PC-9 (cell line): ENCODE data around the gene CMTM4. TPM values are rescaled to one million over a fixed set of nuclear protein-coding genes. Genes with fewer than 3 reads are reported as not detected.

ENCODE experiments used
- BruUV-seq: library from RNA; stranded (reverse); fragments of 400-500 nt; replicated peaks from 2 replicates; lab custom pipeline; 2021; lab: Mats Ljungman, UMichigan
- CTCF ChIA-PET: fragments of 300-600 bp; sonication (Branson Sonifier 250); formaldehyde crosslinking; loops from one replicate; lab custom pipeline; 2022; ENCODE audit warnings: antibody characterized with exemption; lab: Charles Lee
- POLR2A ChIA-PET: fragments of 300-600 bp; sonication (Branson Sonifier 250); formaldehyde crosslinking; loops from one replicate; lab custom pipeline; 2022; ENCODE audit warnings: antibody characterized with exemption; ENCODE audit not compliant: unreplicated experiment; lab: Charles Lee
- DNase-seq, 2 experiments: peaks; one replicate each; pipeline versions ENCODE4 v3.0.0 to v3.0.0-alpha.2; 2015 to 2022; ENCODE audit warnings: mixed read lengths in 1 of 2
- H2AFZ ChIP-seq: fragments of 200-600 bp; sonication (generic); 2 replicates; pipeline ENCODE4 v1.8.1; 2017; ENCODE audit warnings: antibody characterized with exemption
- H3F3A ChIP-seq: fragments of 200-600 bp; sonication (generic); 2 replicates; pipeline ENCODE4 v1.8.1; 2017; ENCODE audit warnings: antibody characterized with exemption, mild to moderate bottlenecking, low read depth; ENCODE audit not compliant: insufficient read depth
- H3K27ac ChIP-seq: fragments of 200-600 bp; sonication (generic); 2 replicates; pipeline ENCODE4 v1.6.1; 2016; ENCODE audit warnings: mixed run types
- H3K27me3 ChIP-seq: fragments of 200-600 bp; sonication (generic); 2 replicates; pipeline ENCODE4 v1.6.1; 2016; ENCODE audit warnings: low read depth, mixed run types; ENCODE audit not compliant: insufficient read depth
- H3K36me3 ChIP-seq: fragments of 200-600 bp; sonication (generic); 2 replicates; pipeline ENCODE4 v1.6.1; 2016; ENCODE audit warnings: low read depth, mixed run types
- H3K4me1 ChIP-seq: fragments of 200-600 bp; sonication (generic); replicated peaks from 2 replicates; pipeline ENCODE4 v1.6.1; 2016; ENCODE audit warnings: mixed run types; ENCODE audit not compliant: insufficient read depth
- H3K4me2 ChIP-seq: fragments of 200-600 bp; sonication (generic); 2 replicates; pipeline ENCODE4 v1.6.1; 2017; ENCODE audit warnings: mixed run types
- H3K4me3 ChIP-seq: fragments of 200-600 bp; sonication (generic); 2 replicates; pipeline ENCODE4 v1.6.1; 2016; ENCODE audit warnings: mixed run types
- H3K79me2 ChIP-seq: fragments of 200-600 bp; sonication (generic); 2 replicates; pipeline ENCODE4 v1.6.1; 2017; ENCODE audit warnings: low read depth, mixed run types
- H3K9me2 ChIP-seq: fragments of 200-600 bp; sonication (generic); 2 replicates; pipeline ENCODE4 v1.8.1; 2017; ENCODE audit warnings: mild to moderate bottlenecking; ENCODE audit not compliant: insufficient read depth
- H3K9me3 ChIP-seq: fragments of 200-600 bp; sonication (generic); 2 replicates; pipeline ENCODE4 v1.8.1; 2016; ENCODE audit warnings: low read depth; ENCODE audit not compliant: insufficient read depth
- H4K20me1 ChIP-seq: fragments of 200-600 bp; sonication (generic); 2 replicates; pipeline ENCODE4 v1.8.1; 2017; ENCODE audit not compliant: insufficient read depth
- EZH2 ChIP-seq: fragments of 200-600 bp; sonication (generic); IDR thresholded peaks from 2 replicates; pipeline ENCODE4 v1.8.0; 2017; ENCODE audit warnings: antibody characterized with exemption, low read depth
- intact Hi-C: fragments of 100-400 bp; cut with micrococcal nuclease; formaldehyde crosslinking; loops from one replicate; pipeline ENCODE4 v1.10.0; 2022; ENCODE audit not compliant: unreplicated experiment
- total RNA-seq: library from RNA; stranded (reverse); gene quantifications from 2 replicates; pipeline ENCODE4 v1.2.3, GENCODE V29; 2021
- TF ChIP-seq, protein P1 (sequence below): fragments of 200-600 bp; sonication (generic); conservative IDR thresholded peaks from 2 replicates; pipeline ENCODE4 v1.6.1; 2017; ENCODE audit warnings: mixed run types, antibody characterized with exemption, mild to moderate bottlenecking, moderate library complexity

Gene CMTM4
- total RNA-seq, 1 experiment from 2014 or later = 81.3 TPM

DNA sequence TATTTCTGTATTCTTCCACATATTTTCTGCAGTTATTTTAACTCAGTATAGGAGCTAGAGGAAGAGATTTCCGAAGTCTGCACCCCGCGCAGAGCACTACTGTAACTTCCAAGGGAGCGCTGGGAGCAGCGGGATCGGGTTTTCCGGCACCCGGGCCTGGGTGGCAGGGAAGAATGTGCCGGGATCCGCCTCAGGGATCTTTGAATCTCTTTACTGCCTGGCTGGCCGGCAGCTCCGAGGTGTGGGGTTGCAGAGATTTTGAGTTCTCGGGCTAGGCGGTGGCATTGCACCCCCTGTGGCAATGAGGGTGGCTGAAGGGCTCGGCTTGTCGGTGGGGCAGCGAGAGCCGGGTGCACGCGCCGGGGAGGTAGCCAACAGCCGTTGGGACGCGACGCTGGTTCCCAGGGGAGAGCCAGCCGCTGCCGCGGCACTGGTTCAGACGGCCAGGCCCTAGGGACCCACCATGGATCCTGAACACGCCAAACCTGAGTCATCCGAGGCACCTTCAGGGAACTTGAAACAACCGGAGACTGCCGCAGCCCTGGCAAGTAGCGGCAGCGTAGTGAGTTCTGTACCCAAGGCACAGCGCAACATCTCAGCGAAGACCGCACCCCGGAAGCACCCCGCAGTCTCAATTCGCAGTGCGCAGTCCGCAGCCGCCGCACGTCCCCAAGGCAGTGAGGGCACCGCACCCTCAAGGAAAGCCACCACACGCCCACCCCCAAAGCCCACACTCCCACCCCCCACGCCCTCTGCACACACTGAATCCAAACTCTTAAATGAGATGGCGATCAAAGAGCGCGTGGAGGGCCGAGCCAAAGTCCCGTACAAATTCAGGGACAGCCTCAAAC is 130.3 kb downstream of the CMTM4 start, which contains the start of gene CMTM1:
Gene CMTM1, plus strand, starts transcription at position 389 of the 851 bp plus-strand sequence. Its CDS starts 75 bp downstream, at position 464.
- Histone ChIP-seq H3K9me2 (no peaks in the 10 kb centered on the region), H3K4me3 (no peak within 1 kb of the TSS), H3F3A (peaks cover 14% of the 10 kb centered on the region), H3K27me3 (no peaks in the 10 kb centered on the region), H3K4me1 (peaks cover 22% of the 10 kb centered on the region), H3K4me2 (no peak within 1 kb of the TSS), H3K9me3 (0 out of 2 replicates have a peak, but pooled peaks cover 5% of the 10 kb centered on the region), H3K27ac (no peak within 1 kb of the TSS), H3K36me3 (0 out of 2 replicates have a peak, but pooled peaks cover 5% of the 10 kb centered on the region), H4K20me1 (no peaks in the 10 kb centered on the region), H2AFZ (no peak within 1 kb of the TSS), H3K79me2 (no peaks in the 10 kb centered on the region)
- intact Hi-C loops = no loop called here
- ChIA-PET POLR2A (no interaction called here), CTCF (no interaction called here)
- BruUV-seq = no TSS peak
- TF ChIP-seq, protein P1, sequence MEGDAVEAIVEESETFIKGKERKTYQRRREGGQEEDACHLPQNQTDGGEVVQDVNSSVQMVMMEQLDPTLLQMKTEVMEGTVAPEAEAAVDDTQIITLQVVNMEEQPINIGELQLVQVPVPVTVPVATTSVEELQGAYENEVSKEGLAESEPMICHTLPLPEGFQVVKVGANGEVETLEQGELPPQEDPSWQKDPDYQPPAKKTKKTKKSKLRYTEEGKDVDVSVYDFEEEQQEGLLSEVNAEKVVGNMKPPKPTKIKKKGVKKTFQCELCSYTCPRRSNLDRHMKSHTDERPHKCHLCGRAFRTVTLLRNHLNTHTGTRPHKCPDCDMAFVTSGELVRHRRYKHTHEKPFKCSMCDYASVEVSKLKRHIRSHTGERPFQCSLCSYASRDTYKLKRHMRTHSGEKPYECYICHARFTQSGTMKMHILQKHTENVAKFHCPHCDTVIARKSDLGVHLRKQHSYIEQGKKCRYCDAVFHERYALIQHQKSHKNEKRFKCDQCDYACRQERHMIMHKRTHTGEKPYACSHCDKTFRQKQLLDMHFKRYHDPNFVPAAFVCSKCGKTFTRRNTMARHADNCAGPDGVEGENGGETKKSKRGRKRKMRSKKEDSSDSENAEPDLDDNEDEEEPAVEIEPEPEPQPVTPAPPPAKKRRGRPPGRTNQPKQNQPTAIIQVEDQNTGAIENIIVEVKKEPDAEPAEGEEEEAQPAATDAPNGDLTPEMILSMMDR = no peak
- TF ChIP-seq EZH2 = no peak
- DNase-seq = no peak

Other genes starting within 250 kb of the CMTM4 start
- gene TK2, start 146.6 kb downstream of the CMTM4 start, total RNA-seq = 20.1 and 20.9 TPM in 2 replicates
- 77.1 and 86.4 TPM in 2 replicates for gene CKLF, start 144.2 kb downstream of the CMTM4 start, total RNA-seq
- 6.1 and 9.4 TPM in 2 replicates for gene CMTM1, start 130.3 kb downstream of the CMTM4 start, total RNA-seq
- 0.65 TPM in 1 of 2 replicates, not detected in the other for gene CMTM2, start 117.3 kb downstream of the CMTM4 start, total RNA-seq
- 32.0 and 33.1 TPM in 2 replicates for gene CMTM3, start 92.0 kb downstream of the CMTM4 start, total RNA-seq
- 92.7 and 109 TPM in 2 replicates for gene DYNC1LI2, start 54.9 kb upstream of the CMTM4 start, total RNA-seq
- gene TERB1, start 104.8 kb upstream of the CMTM4 start, total RNA-seq = 0.75 TPM in 1 of 2 replicates, not detected in the other
- gene NAE1, start 134.2 kb upstream of the CMTM4 start, total RNA-seq = 66.8 and 72.7 TPM in 2 replicates
- gene CA7, start 147.7 kb upstream of the CMTM4 start, total RNA-seq = not detected in 2 replicates
- gene PDP2, start 183.8 kb upstream of the CMTM4 start, total RNA-seq = 17.4 and 21.6 TPM in 2 replicates
- gene CDH16, start 222.1 kb upstream of the CMTM4 start, total RNA-seq = not detected in 2 replicates
- 0.24 TPM in 1 of 2 replicates, not detected in the other for gene RRAD, start 228.8 kb upstream of the CMTM4 start, total RNA-seq
- 81.7 and 87.1 TPM in 2 replicates for gene CIAO2B, start 237.7 kb upstream of the CMTM4 start, total RNA-seq
- gene CES2, start 238.8 kb upstream of the CMTM4 start, total RNA-seq = 32.8 and 35.1 TPM in 2 replicates